CD4-positive, alpha-beta T cell (primary cell): ENCODE data around the gene SKA3. TPM values are rescaled to one million over a fixed set of nuclear protein-coding genes. Genes with fewer than 3 reads are reported as not detected.

ENCODE experiments used
- ATAC-seq: fragments of 200-7000 bp; cut with Tn5 transposase; one replicate; pipeline ENCODE4 v1.10.0; 2022; ENCODE audit warnings: mild to moderate bottlenecking; ENCODE audit not compliant: poor library complexity
- CTCF ChIA-PET: fragments of 350-600 bp; sonication (Branson Sonifier 250); formaldehyde crosslinking; loops from one replicate; lab custom pipeline; 2021; ENCODE audit warnings: antibody characterized with exemption, inconsistent platforms; lab: Charles Lee
- POLR2A ChIA-PET: fragments of 350-600 bp; sonication (Branson Sonifier 250); formaldehyde crosslinking; loops from one replicate; lab custom pipeline; 2021; ENCODE audit warnings: antibody characterized with exemption, inconsistent platforms; lab: Charles Lee
- DNase-seq, 14 experiments: peaks; one replicate each; pipeline ENCODE4 v3.0.0-alpha.2; 2013 to 2020; ENCODE audit warnings: mixed read lengths in 2 of 14
- H3K27ac ChIP-seq, 2 donors: one replicate each; pipeline versions ENCODE4 v1.5.1 to v1.7.0; 2013; ENCODE audit warnings: low read length in 2 of 2, low read depth in 1 of 2, mild to moderate bottlenecking in 1 of 2
- H3K27me3 ChIP-seq, 2 experiments: 1 replicate in 1 of 2; 2 replicates in 1 of 2; pipeline versions ENCODE4 v1.6.1 to v1.7.0; 2013; ENCODE audit warnings: low read length in 2 of 2, control low read depth in 1 of 2, mild to moderate bottlenecking in 1 of 2, moderate library complexity in 1 of 2; ENCODE audit not compliant: insufficient read depth in 2 of 2, control insufficient read depth in 1 of 2
- H3K36me3 ChIP-seq: one replicate; pipeline ENCODE4 v1.6.1; 2013; ENCODE audit warnings: low read length, control low read depth; ENCODE audit not compliant: insufficient read depth
- H3K4me1 ChIP-seq: one replicate; pipeline ENCODE4 v1.6.1; 2013; ENCODE audit warnings: low read length, control low read depth; ENCODE audit not compliant: insufficient read depth
- H3K4me3 ChIP-seq: one replicate; pipeline ENCODE4 v1.5.1; 2013; ENCODE audit warnings: mild to moderate bottlenecking, low read length, moderate library complexity
- H3K9me3 ChIP-seq, 2 experiments: 1 replicate in 1 of 2; 2 replicates in 1 of 2; pipeline versions ENCODE4 v1.6.1 to v1.7.0; 2013; ENCODE audit warnings: low read length in 2 of 2, mild to moderate bottlenecking in 2 of 2, control low read depth in 1 of 2, moderate library complexity in 1 of 2; ENCODE audit not compliant: control insufficient read depth in 1 of 2, insufficient read depth in 1 of 2
- H3K27ac Mint-ChIP-seq: one replicate; pipeline ENCODE4 v1.8.0; 2020; ENCODE audit warnings: mixed read lengths
- H3K27me3 Mint-ChIP-seq: one replicate; pipeline ENCODE4 v1.8.0; 2021; ENCODE audit warnings: mixed read lengths
- H3K36me3 Mint-ChIP-seq: one replicate; pipeline ENCODE4 v1.8.0; 2021; ENCODE audit warnings: low read depth, mixed read lengths
- H3K4me1 Mint-ChIP-seq: one replicate; pipeline ENCODE4 v1.8.0; 2021; ENCODE audit warnings: low read depth, mixed read lengths
- H3K4me3 Mint-ChIP-seq: one replicate; pipeline ENCODE4 v1.8.0; 2020; ENCODE audit warnings: mild to moderate bottlenecking, mixed read lengths
- H3K9me3 Mint-ChIP-seq: one replicate; pipeline ENCODE4 v1.8.0; 2020; ENCODE audit warnings: mixed read lengths
- CTCF ChIP-seq: fragments of 200-600 bp; IDR thresholded peaks from one replicate; pipeline ENCODE4 v1.8.0; 2022; ENCODE audit warnings: antibody characterized with exemption, mild to moderate bottlenecking
- intact Hi-C, 2 experiments: fragments of 100-400 bp; cut with DNase I in 1 of 2; cut with micrococcal nuclease in 1 of 2; formaldehyde crosslinking; loops; one replicate each; pipeline versions ENCODE4 v1.15.1 to v1.9.0; 2023 to 2025; cut with DNase I, micrococcal nuclease
- total RNA-seq, 174 experiments: library from RNA in 2 of 174; stranded (reverse) in 2 of 174; gene quantifications; one replicate each; pipeline ENCODE4 v1.2.3 and lab custom pipeline; 2021 to 2026

SKA3 gene
- total RNA-seq, 2 experiments from 2014 or later, result 0.30 TPM; not detected in 1

- Mint-ChIP-seq H3K27ac (no peak overlapping the region), H3K4me1 (no peaks in the 10 kb centered on the region), H3K4me3 (no peak overlapping the region), H3K27me3 (peaks cover 3% of the 10 kb centered on the region), H3K36me3 (no peaks in the 10 kb centered on the region), H3K9me3 (no peaks in the 10 kb centered on the region)
- H3K27ac ChIP-seq, result no peak overlapping the region
- no peak for TF ChIP-seq CTCF
- POLR2A ChIA-PET, result no interaction called here
- H3K36me3 ChIP-seq, result no peaks in the 10 kb centered on the region
- ATAC-seq (no peak), DNase-seq (no peak)
- H3K27me3 ChIP-seq, result no peaks in the 10 kb centered on the region
- CTCF ChIA-PET, result no interaction called here
- H3K4me3 ChIP-seq, result no peak overlapping the region
- intact Hi-C loops, result no loop called here
- no peaks in the 10 kb centered on the region for H3K9me3 ChIP-seq
- no peaks in the 10 kb centered on the region for H3K4me1 ChIP-seq
Measured at GRCh38 chr13:21124852-21125251, 51.5 kb downstream of the SKA3 start.

GRCh38 chr13:21123956-21124355, 52.4 kb downstream of the SKA3 start:
- Mint-ChIP-seq H3K9me3 (no peaks in the 10 kb centered on the region), H3K4me3 (no peak overlapping the region), H3K36me3 (no peaks in the 10 kb centered on the region), H3K27me3 (no peaks in the 10 kb centered on the region), H3K27ac (no peak overlapping the region), H3K4me1 (no peaks in the 10 kb centered on the region)
- Histone ChIP-seq H3K4me1 (no peaks in the 10 kb centered on the region), H3K27ac (no peak overlapping the region), H3K9me3 (no peaks in the 10 kb centered on the region), H3K36me3 (no peaks in the 10 kb centered on the region), H3K27me3 (no peaks in the 10 kb centered on the region), H3K4me3 (no peak overlapping the region)
- intact Hi-C loops, result no loop called here
- TF ChIP-seq CTCF, result no peak
- ATAC-seq, result no peak
- no peak for DNase-seq
- CTCF ChIA-PET, result no interaction called here
- POLR2A ChIA-PET, result no interaction called here

GRCh38 chr13:21121616-21122015, 54.7 kb downstream of the SKA3 start:
- no peak overlapping the region for H3K27ac Mint-ChIP-seq
- Histone ChIP-seq H3K4me1 (no peaks in the 10 kb centered on the region), H3K27me3 (no peaks in the 10 kb centered on the region), H3K4me3 (no peak overlapping the region), H3K9me3 (no peaks in the 10 kb centered on the region), H3K36me3 (no peaks in the 10 kb centered on the region), H3K27ac (no peak overlapping the region)
- H3K9me3 Mint-ChIP-seq, result no peaks in the 10 kb centered on the region
- H3K4me1 Mint-ChIP-seq, result no peaks in the 10 kb centered on the region
- no peaks in the 10 kb centered on the region for H3K36me3 Mint-ChIP-seq
- H3K4me3 Mint-ChIP-seq, result no peak overlapping the region
- CTCF ChIA-PET, result no interaction called here
- no peak for TF ChIP-seq CTCF
- intact Hi-C loops, result no loop called here
- POLR2A ChIA-PET, result no interaction called here
- DNase-seq (no peak), ATAC-seq (no peak)
- H3K27me3 Mint-ChIP-seq, result no peaks in the 10 kb centered on the region
